Neutrophil (primary cell): ENCODE data around the gene RASSF4.

Experiments used
- H3K27ac ChIP-seq: fragments of 200-600 bp; sonication (generic); 2 replicates; pipeline ENCODE4 v1.5.1; 2016; ENCODE audit warnings: mild to moderate bottlenecking, moderate library complexity
- H3K27me3 ChIP-seq: fragments of 200-600 bp; sonication (generic); 2 replicates; pipeline ENCODE4 v1.6.0; 2016; ENCODE audit warnings: mild to moderate bottlenecking
- H3K36me3 ChIP-seq: fragments of 200-600 bp; sonication (generic); 2 replicates; pipeline ENCODE4 v1.5.1; 2017
- H3K4me1 ChIP-seq, 2 experiments: fragments of 200-600 bp in 1 of 2; sonication (generic) in 1 of 2; 1 replicate in 1 of 2; 2 replicates in 1 of 2; pipeline versions ENCODE4 v1.5.1 to v1.6.1; 2013 to 2016; ENCODE audit warnings: low read depth in 1 of 2, low read length in 1 of 2, mild to moderate bottlenecking in 1 of 2, moderate library complexity in 1 of 2; ENCODE audit not compliant: control insufficient read depth in 1 of 2, insufficient read depth in 1 of 2
- H3K4me3 ChIP-seq, 2 experiments: fragments of 200-600 bp in 1 of 2; sonication (generic) in 1 of 2; 1 replicate in 1 of 2; 2 replicates in 1 of 2; pipeline ENCODE4 v1.5.1; 2013 to 2016; ENCODE audit warnings: low read depth in 1 of 2, low read length in 1 of 2, mild to moderate bottlenecking in 1 of 2, moderate library complexity in 1 of 2
- H3K9me3 ChIP-seq: fragments of 200-600 bp; sonication (generic); 2 replicates; pipeline ENCODE4 v1.5.1; 2016
- TF ChIP-seq, protein P1 (sequence below): fragments of 200-600 bp; sonication (generic); IDR thresholded peaks from 2 replicates; pipeline ENCODE4 v1.5.1; 2016; ENCODE audit warnings: antibody characterized with exemption

RASSF4 gene

GRCh38 chr10:44966816-44967509 lies 7.4 kb downstream of the RASSF4 start:
- Histone ChIP-seq H3K9me3 (no peaks in the 10 kb centered on the region), H3K4me1 (peaks cover 34 to 46% of the 10 kb centered on the region in 2 experiments), H3K27me3 (no peaks in the 10 kb centered on the region), H3K4me3 (no peak overlapping the region), H3K36me3 (no peaks in the 10 kb centered on the region), H3K27ac (peak overlapping the region; percentile 58)
- TF ChIP-seq, protein P1, sequence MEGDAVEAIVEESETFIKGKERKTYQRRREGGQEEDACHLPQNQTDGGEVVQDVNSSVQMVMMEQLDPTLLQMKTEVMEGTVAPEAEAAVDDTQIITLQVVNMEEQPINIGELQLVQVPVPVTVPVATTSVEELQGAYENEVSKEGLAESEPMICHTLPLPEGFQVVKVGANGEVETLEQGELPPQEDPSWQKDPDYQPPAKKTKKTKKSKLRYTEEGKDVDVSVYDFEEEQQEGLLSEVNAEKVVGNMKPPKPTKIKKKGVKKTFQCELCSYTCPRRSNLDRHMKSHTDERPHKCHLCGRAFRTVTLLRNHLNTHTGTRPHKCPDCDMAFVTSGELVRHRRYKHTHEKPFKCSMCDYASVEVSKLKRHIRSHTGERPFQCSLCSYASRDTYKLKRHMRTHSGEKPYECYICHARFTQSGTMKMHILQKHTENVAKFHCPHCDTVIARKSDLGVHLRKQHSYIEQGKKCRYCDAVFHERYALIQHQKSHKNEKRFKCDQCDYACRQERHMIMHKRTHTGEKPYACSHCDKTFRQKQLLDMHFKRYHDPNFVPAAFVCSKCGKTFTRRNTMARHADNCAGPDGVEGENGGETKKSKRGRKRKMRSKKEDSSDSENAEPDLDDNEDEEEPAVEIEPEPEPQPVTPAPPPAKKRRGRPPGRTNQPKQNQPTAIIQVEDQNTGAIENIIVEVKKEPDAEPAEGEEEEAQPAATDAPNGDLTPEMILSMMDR: no peak

- H3K4me3 ChIP-seq: peak overlapping the region in 1 of 2 experiments; percentile 9
- H3K36me3 ChIP-seq: no peaks in the 10 kb centered on the region
- H3K27me3 ChIP-seq: no peaks in the 10 kb centered on the region
- TF ChIP-seq, protein P1: no peak
- no peaks in the 10 kb centered on the region for H3K9me3 ChIP-seq
- peak overlapping the region; percentile 58 for H3K27ac ChIP-seq
- H3K4me1 ChIP-seq: peaks cover 34 to 46% of the 10 kb centered on the region in 2 experiments
Measured at GRCh38 chr10:44967616-44968015, 8.0 kb downstream of the RASSF4 start.

GRCh38 chr10:44968091-44968490 lies 8.5 kb downstream of the RASSF4 start:
- H3K36me3 ChIP-seq: no peaks in the 10 kb centered on the region
- peaks cover 34 to 46% of the 10 kb centered on the region in 2 experiments for H3K4me1 ChIP-seq
- no peaks in the 10 kb centered on the region for H3K9me3 ChIP-seq
- TF ChIP-seq, protein P1: no peak
- peak overlapping the region; percentile 9 to 16 for H3K4me3 ChIP-seq
- H3K27me3 ChIP-seq: no peaks in the 10 kb centered on the region
- peak overlapping the region; percentile 58 for H3K27ac ChIP-seq

DNA sequence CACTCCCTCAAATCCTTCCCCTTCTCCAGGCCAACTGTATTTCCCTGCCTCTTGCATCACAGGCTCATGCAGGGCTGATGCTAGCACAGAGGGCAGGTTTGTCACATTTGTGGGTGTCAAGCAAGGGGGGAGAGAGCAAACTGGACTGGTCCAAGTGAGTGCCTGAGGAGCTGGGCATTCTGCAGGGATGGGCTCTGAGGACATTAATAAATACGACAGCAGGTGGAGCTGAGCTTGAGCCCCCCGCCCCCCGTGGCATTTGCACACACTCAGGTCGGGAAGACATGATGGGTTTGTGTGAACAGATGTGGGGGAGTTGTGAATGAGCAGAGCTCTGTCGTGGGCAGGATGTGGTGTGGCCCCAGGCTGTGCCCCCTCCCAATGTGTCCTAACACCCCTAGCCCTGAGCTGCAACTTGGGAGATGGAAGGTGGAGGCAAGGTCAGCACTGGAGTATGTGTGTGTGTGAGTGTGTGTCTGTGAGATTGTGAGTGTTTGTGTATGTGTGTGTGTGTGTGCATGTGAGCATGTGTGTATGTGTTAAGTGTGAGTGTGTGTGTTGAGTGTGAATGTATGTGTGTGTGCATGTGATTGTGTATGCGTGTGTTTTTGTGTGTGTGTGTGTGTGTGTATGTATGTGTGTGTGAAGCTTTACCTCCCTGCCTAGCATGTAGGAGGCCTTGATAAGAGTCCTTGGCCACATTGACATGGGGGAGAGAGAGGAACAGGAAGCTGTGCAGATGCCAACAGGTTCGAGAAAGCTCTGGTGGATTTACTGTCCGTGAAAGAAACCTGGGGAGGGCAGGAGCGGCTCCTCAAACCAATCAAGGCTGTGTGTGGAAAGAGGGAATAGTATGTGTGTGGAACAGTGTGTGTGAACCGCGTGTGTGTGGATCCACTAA lies 9.1 kb downstream of the RASSF4 start:
- H3K9me3 ChIP-seq: no peaks in the 10 kb centered on the region
- no peaks in the 10 kb centered on the region for H3K36me3 ChIP-seq
- no peaks in the 10 kb centered on the region for H3K27me3 ChIP-seq
- TF ChIP-seq, protein P1: no peak
- peak overlapping the region; percentile 9 to 16 for H3K4me3 ChIP-seq
- peak overlapping the region; percentile 58 for H3K27ac ChIP-seq
- peaks cover 38 to 50% of the 10 kb centered on the region in 2 experiments for H3K4me1 ChIP-seq

DNA sequence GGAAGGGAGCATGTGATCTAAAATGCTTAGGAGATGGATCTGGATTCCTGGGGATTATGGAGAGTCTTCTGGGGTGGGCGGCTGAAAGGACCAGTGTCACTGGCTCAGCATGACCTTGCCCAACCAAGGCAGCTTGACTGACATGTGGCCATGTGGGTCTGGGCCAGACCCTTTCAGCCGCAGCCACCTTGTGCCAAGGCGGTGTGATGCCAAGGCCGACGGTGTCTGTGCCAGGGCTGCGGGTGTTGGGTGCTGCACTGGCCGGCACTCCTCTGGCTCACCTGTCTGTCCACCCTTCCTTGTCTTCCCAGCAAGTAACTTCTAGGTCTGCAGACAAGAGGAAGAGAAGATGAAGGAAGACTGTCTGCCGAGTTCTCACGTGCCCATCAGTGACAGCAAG lies 10.3 kb downstream of the RASSF4 start:
- H3K4me3 ChIP-seq: no peak overlapping the region
- TF ChIP-seq, protein P1: no peak
- H3K27ac ChIP-seq: no peak overlapping the region
- H3K9me3 ChIP-seq: no peaks in the 10 kb centered on the region
- H3K36me3 ChIP-seq: no peaks in the 10 kb centered on the region
- peaks cover 49 to 61% of the 10 kb centered on the region in 2 experiments for H3K4me1 ChIP-seq
- no peaks in the 10 kb centered on the region for H3K27me3 ChIP-seq
